ENCODE results near the gene FIBP. TPM values are rescaled to one million over a fixed set of nuclear protein-coding genes. Genes with fewer than 3 reads are reported as not detected.
A peak's percentile ranks its signal among the peaks of the same experiment; 100 is the strongest.

Gene FIBP
- total RNA-seq, 1 donor from 2014 or later = 78.6 TPM

DNA sequence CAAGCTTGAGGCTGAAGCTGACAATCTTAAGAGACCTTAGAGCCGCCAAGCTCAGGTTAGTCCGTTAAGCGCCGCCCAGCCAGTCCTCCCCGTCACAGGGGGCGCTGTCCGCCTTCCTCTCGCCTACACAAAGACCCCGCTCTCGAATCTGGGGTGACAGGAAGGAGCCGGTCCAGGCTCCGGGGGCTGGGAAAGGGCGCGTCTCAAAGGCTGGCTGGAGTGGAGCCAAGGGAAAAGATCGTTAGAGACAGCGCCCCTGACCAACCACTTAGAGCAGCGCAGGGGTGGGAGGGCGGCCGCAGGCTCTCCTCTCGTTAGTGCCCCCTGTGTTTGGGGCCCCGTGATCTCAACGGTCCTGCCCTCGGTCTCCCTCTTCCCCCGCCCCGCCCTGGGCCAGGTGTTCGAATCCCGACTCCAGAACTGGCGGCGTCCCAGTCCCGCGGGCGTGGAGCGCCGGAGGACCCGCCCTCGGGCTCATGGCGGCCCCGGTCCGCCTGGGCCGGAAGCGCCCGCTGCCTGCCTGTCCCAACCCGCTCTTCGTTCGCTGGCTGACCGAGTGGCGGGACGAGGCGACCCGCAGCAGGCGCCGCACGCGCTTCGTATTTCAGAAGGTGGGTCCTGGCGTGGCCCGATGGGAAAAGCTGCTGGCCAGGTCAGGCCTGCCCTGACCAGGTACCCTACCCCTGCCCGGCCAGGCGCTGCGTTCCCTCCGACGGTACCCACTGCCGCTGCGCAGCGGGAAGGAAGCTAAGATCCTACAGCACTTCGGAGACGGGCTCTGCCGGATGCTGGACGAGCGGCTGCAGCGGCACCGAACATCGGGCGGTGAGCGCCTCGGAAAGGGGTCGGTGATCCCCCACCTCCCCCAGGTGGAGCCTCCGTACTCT lies 27.8 kb downstream of the FIBP start, which contains the start of gene MUS81:
Gene MUS81 (plus strand): TSS at position 156 of the 887 bp plus-strand sequence. CDS start 321 bp downstream, at position 477.
- TF ChIP-seq, protein P1, sequence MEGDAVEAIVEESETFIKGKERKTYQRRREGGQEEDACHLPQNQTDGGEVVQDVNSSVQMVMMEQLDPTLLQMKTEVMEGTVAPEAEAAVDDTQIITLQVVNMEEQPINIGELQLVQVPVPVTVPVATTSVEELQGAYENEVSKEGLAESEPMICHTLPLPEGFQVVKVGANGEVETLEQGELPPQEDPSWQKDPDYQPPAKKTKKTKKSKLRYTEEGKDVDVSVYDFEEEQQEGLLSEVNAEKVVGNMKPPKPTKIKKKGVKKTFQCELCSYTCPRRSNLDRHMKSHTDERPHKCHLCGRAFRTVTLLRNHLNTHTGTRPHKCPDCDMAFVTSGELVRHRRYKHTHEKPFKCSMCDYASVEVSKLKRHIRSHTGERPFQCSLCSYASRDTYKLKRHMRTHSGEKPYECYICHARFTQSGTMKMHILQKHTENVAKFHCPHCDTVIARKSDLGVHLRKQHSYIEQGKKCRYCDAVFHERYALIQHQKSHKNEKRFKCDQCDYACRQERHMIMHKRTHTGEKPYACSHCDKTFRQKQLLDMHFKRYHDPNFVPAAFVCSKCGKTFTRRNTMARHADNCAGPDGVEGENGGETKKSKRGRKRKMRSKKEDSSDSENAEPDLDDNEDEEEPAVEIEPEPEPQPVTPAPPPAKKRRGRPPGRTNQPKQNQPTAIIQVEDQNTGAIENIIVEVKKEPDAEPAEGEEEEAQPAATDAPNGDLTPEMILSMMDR (IDR thresholded peaks at IDR 0.05) = peak; percentile 35 to 83 (median 79)
- TF ChIP-seq POLR2AphosphoS5 (IDR thresholded peaks at IDR 0.05; ENCODE audit: insufficient read depth in 1 of 2, low read depth in 1 of 2) (peak; percentile 88 to 98), POLR2A (IDR thresholded peaks at IDR 0.05) (peak in 1 of 2 donors; percentile 57)
- H3K27ac ChIP-seq = peak within 1 kb of the TSS; percentile 93
- peak within 1 kb of the TSS; percentile 95 to 100 for H3K4me3 ChIP-seq
- peaks cover 0 to 43% of the 10 kb centered on the region in 2 donors for H3K36me3 ChIP-seq
- H3K27me3 ChIP-seq = no peaks in the 10 kb centered on the region
- H3K4me1 ChIP-seq = peaks cover 47% of the 10 kb centered on the region
- intact Hi-C loops (cut with DNase I) = no loop called here
- peak in 1 of 2 donors; percentile 99 for DNase-seq (ENCODE audit: extremely low spot score in 2 of 2)
- H3K9me3 ChIP-seq = no peaks in the 10 kb centered on the region

GRCh38 chr11:65859812-65860277 lies 28.4 kb downstream of the FIBP start:
- H3K36me3 ChIP-seq = peaks cover 0 to 43% of the 10 kb centered on the region in 2 donors
- peak overlapping the region; percentile 93 for H3K27ac ChIP-seq
- H3K4me1 ChIP-seq = peaks cover 52% of the 10 kb centered on the region
- peak in 1 of 2 donors; percentile 60 for TF ChIP-seq POLR2AphosphoS5 (IDR thresholded peaks at IDR 0.05; ENCODE audit: insufficient read depth in 1 of 2, low read depth in 1 of 2)
- TF ChIP-seq, protein P1 (IDR thresholded peaks at IDR 0.05) = no peak
- TF ChIP-seq POLR2A (IDR thresholded peaks at IDR 0.05) = no peak
- H3K4me3 ChIP-seq = peak overlapping the region; percentile 95 to 100
- no peaks in the 10 kb centered on the region for H3K9me3 ChIP-seq
- no peaks in the 10 kb centered on the region for H3K27me3 ChIP-seq
- intact Hi-C loops (cut with DNase I) = no loop called here
- no peak for DNase-seq (ENCODE audit: extremely low spot score in 2 of 2)

- intact Hi-C loops (cut with DNase I) = no loop called here
- DNase-seq (ENCODE audit: extremely low spot score in 2 of 2) = peak in 1 of 2 donors; percentile 99
- peak overlapping the region; percentile 93 for H3K27ac ChIP-seq
- H3K4me3 ChIP-seq = peak overlapping the region; percentile 95 to 100
- H3K9me3 ChIP-seq = no peaks in the 10 kb centered on the region
- H3K27me3 ChIP-seq = no peaks in the 10 kb centered on the region
- TF ChIP-seq POLR2A (IDR thresholded peaks at IDR 0.05) (peak in 1 of 2 donors; percentile 90), POLR2AphosphoS5 (IDR thresholded peaks at IDR 0.05; ENCODE audit: insufficient read depth in 1 of 2, low read depth in 1 of 2) (peak; percentile 90 to 98)
- TF ChIP-seq, protein P1 (IDR thresholded peaks at IDR 0.05) = peak in 1 of 3 experiments; percentile 1
- H3K36me3 ChIP-seq = peaks cover 0 to 43% of the 10 kb centered on the region in 2 donors
- H3K4me1 ChIP-seq = peaks cover 52% of the 10 kb centered on the region
These were observed 29.0 kb downstream of the FIBP start for GRCh38 chr11:65859095-65859811.

GRCh38 chr11:65858681-65859087 lies 29.6 kb downstream of the FIBP start:
- peaks cover 52% of the 10 kb centered on the region for H3K4me1 ChIP-seq
- no peak for DNase-seq (ENCODE audit: extremely low spot score in 2 of 2)
- H3K27me3 ChIP-seq = no peaks in the 10 kb centered on the region
- intact Hi-C loops (cut with DNase I) = no loop called here
- H3K9me3 ChIP-seq = no peaks in the 10 kb centered on the region
- TF ChIP-seq POLR2AphosphoS5 (IDR thresholded peaks at IDR 0.05; ENCODE audit: insufficient read depth in 1 of 2, low read depth in 1 of 2) (no peak), POLR2A (IDR thresholded peaks at IDR 0.05) (no peak)
- TF ChIP-seq, protein P1 (IDR thresholded peaks at IDR 0.05) = no peak
- peaks cover 0 to 43% of the 10 kb centered on the region in 2 donors for H3K36me3 ChIP-seq
- peak overlapping the region; percentile 93 for H3K27ac ChIP-seq
- H3K4me3 ChIP-seq = peak overlapping the region; percentile 95 to 100
